ENCODE results near the gene ZBTB7C.

The ZBTB7C gene

DNA sequence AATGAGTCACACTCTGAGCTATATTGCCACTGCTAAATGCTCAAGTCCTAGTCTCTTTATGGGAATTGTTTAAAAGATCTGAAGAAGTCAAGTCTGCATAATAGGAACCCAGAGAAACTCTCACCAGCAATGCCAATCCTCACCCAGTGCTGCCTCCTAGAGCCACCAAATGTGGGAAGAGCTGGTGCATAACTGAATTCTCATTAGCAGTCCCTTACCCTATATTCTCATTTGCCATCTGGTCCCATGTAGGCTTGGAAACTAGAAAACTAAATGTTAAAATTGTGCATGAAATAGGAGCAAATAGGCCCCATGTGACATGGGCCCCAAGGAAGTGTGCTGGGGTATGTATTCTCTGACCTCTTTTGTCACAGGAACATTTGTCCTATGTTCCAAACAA lies 254.4 kb downstream of the ZBTB7C start:
- no peak overlapping the region for H3K27ac ChIP-seq (ENCODE audit: low read length)
- H3K4me3 ChIP-seq (ENCODE audit: low read depth in 1 of 2, low read length in 2 of 2), result no peak overlapping the region
- no peaks in the 10 kb centered on the region for H3K36me3 ChIP-seq (ENCODE audit: insufficient read depth, low read length)
- H3K79me2 ChIP-seq (ENCODE audit: insufficient read depth, low read length), result no peaks in the 10 kb centered on the region
- no peak overlapping the region for H2AFZ ChIP-seq (ENCODE audit: low read depth, low read length)
- no peak overlapping the region for H3K9ac ChIP-seq (ENCODE audit: low read depth, low read length)
- DNase-seq (no peak), ATAC-seq (ENCODE audit: insufficient read depth, low read depth) (no peak)
- peaks cover 12% of the 10 kb centered on the region for H3K27me3 ChIP-seq (ENCODE audit: insufficient read depth, low read length, poor library complexity)
- no peaks in the 10 kb centered on the region for H4K20me1 ChIP-seq (ENCODE audit: insufficient read depth, low read length)
- H3K4me1 ChIP-seq (ENCODE audit: insufficient read depth, low read length), result no peaks in the 10 kb centered on the region
- H3K4me2 ChIP-seq (ENCODE audit: insufficient read depth, low read length), result no peak overlapping the region
- H3K9me3 ChIP-seq (ENCODE audit: insufficient read depth, low read length, severe bottlenecking), result no peaks in the 10 kb centered on the region
- TF ChIP-seq, protein P1, sequence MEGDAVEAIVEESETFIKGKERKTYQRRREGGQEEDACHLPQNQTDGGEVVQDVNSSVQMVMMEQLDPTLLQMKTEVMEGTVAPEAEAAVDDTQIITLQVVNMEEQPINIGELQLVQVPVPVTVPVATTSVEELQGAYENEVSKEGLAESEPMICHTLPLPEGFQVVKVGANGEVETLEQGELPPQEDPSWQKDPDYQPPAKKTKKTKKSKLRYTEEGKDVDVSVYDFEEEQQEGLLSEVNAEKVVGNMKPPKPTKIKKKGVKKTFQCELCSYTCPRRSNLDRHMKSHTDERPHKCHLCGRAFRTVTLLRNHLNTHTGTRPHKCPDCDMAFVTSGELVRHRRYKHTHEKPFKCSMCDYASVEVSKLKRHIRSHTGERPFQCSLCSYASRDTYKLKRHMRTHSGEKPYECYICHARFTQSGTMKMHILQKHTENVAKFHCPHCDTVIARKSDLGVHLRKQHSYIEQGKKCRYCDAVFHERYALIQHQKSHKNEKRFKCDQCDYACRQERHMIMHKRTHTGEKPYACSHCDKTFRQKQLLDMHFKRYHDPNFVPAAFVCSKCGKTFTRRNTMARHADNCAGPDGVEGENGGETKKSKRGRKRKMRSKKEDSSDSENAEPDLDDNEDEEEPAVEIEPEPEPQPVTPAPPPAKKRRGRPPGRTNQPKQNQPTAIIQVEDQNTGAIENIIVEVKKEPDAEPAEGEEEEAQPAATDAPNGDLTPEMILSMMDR (IDR thresholded peaks at IDR 0.05; ENCODE audit: borderline replicate concordance, extremely low read depth, low read length, poor library complexity, severe bottlenecking), result no peak
- no peak for TF ChIP-seq EZH2 (IDR thresholded peaks at IDR 0.05; ENCODE audit: borderline replicate concordance, low read depth, low read length, severe bottlenecking)

DNA sequence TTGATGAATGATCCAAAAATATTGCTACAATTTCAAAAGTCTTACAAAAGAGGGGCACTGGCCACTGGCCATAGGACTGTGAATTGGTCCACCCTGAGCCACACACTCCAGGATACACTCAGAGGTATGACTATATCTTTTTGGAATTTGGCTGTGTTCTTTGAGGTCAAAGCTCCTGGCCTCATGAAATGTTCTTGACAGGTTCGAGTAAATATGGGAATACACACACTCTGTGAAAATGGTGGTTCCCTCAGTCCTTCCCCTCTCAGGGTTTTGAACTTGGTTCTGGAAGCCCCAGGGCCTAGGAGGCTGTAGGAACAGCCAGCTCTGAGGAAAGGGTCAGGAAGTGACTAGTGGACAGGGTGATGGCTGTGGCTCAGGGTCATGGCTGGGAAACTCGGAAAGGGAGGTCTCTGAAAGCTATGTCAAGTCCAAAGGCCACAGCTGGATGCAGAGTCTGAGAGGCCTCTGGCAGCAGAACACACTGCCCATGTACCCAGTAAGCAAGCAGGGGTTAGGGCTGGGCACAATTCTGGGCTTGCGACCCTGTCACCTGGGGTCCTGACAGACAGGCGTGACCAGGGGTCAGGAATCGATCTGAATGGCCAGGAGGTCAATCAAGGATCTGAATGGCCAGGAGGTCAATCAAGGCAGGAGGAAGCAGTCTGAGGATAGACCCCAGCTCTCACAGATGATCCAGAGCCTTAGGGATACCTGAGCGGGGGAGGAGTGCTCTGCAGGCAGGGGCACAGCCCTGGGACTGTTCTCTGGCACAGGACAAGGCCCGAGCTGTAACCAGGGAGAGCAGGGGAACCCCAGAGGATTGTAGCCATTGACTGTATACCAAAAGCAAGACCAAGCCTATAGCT lies 255.3 kb downstream of the ZBTB7C start:
- TF ChIP-seq, protein P1 (IDR thresholded peaks at IDR 0.05; ENCODE audit: borderline replicate concordance, extremely low read depth, low read length, poor library complexity, severe bottlenecking), result no peak
- TF ChIP-seq EZH2 (IDR thresholded peaks at IDR 0.05; ENCODE audit: borderline replicate concordance, low read depth, low read length, severe bottlenecking), result no peak
- no peak overlapping the region for H3K9ac ChIP-seq (ENCODE audit: low read depth, low read length)
- no peak overlapping the region for H3K4me3 ChIP-seq (ENCODE audit: low read depth in 1 of 2, low read length in 2 of 2)
- H3K36me3 ChIP-seq (ENCODE audit: insufficient read depth, low read length), result no peaks in the 10 kb centered on the region
- H3K27me3 ChIP-seq (ENCODE audit: insufficient read depth, low read length, poor library complexity), result peaks cover 12% of the 10 kb centered on the region
- no peaks in the 10 kb centered on the region for H3K9me3 ChIP-seq (ENCODE audit: insufficient read depth, low read length, severe bottlenecking)
- no peaks in the 10 kb centered on the region for H3K4me1 ChIP-seq (ENCODE audit: insufficient read depth, low read length)
- no peak overlapping the region for H3K27ac ChIP-seq (ENCODE audit: low read length)
- H2AFZ ChIP-seq (ENCODE audit: low read depth, low read length), result no peak overlapping the region
- H3K79me2 ChIP-seq (ENCODE audit: insufficient read depth, low read length), result no peaks in the 10 kb centered on the region
- DNase-seq (no peak), ATAC-seq (ENCODE audit: insufficient read depth, low read depth) (no peak)
- no peak overlapping the region for H3K4me2 ChIP-seq (ENCODE audit: insufficient read depth, low read length)
- no peaks in the 10 kb centered on the region for H4K20me1 ChIP-seq (ENCODE audit: insufficient read depth, low read length)

DNA sequence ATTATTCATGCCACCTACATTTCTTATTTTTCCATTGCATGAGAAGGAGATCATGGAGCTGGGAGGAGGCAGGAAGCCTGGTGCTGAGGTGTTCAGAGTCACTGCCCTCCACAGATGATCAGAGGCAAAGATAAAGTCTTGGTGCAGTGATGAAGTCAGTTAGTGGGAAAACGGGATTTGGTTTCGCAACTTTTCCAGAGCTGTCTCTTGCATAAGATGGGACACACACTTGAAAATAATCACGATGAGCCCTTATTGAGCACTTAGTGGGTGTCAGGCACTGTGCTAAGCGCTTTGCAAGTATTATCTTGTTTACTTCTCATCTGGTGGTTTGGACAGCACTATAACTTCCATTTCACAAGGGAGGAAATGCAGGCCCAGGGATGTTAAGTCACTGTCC lies 256.6 kb downstream of the ZBTB7C start:
- TF ChIP-seq, protein P1 (IDR thresholded peaks at IDR 0.05; ENCODE audit: borderline replicate concordance, extremely low read depth, low read length, poor library complexity, severe bottlenecking), result no peak
- no peak for TF ChIP-seq EZH2 (IDR thresholded peaks at IDR 0.05; ENCODE audit: borderline replicate concordance, low read depth, low read length, severe bottlenecking)
- H3K4me1 ChIP-seq (ENCODE audit: insufficient read depth, low read length), result no peaks in the 10 kb centered on the region
- H3K4me3 ChIP-seq (ENCODE audit: low read depth in 1 of 2, low read length in 2 of 2), result no peak overlapping the region
- no peak overlapping the region for H2AFZ ChIP-seq (ENCODE audit: low read depth, low read length)
- no peaks in the 10 kb centered on the region for H3K9me3 ChIP-seq (ENCODE audit: insufficient read depth, low read length, severe bottlenecking)
- no peaks in the 10 kb centered on the region for H4K20me1 ChIP-seq (ENCODE audit: insufficient read depth, low read length)
- no peak overlapping the region for H3K27ac ChIP-seq (ENCODE audit: low read length)
- no peak for DNase-seq
- no peaks in the 10 kb centered on the region for H3K79me2 ChIP-seq (ENCODE audit: insufficient read depth, low read length)
- no peak overlapping the region for H3K9ac ChIP-seq (ENCODE audit: low read depth, low read length)
- H3K36me3 ChIP-seq (ENCODE audit: insufficient read depth, low read length), result no peaks in the 10 kb centered on the region
- H3K27me3 ChIP-seq (ENCODE audit: insufficient read depth, low read length, poor library complexity), result peaks cover 8% of the 10 kb centered on the region
- H3K4me2 ChIP-seq (ENCODE audit: insufficient read depth, low read length), result no peak overlapping the region
- ATAC-seq (ENCODE audit: insufficient read depth, low read depth), result no peak
